Measurements from ENCODE around the gene MINK1. TPM values are rescaled to one million over a fixed set of nuclear protein-coding genes. Genes with fewer than 3 reads are reported as not detected.
A peak's percentile ranks its signal among the peaks of the same experiment; 100 is the strongest.

Gene MINK1
- total RNA-seq, 1 experiment from 2014 or later = 68.8 TPM

- Histone ChIP-seq H2AFZ (ENCODE audit: low read length) (no peak overlapping the region), H3K27ac (ENCODE audit: insufficient read length, low read depth, low read length) (peak overlapping the region; percentile 81), H2BK12ac (ENCODE audit: insufficient read length, low read depth, low read length) (no peak overlapping the region), H2AK5ac (ENCODE audit: insufficient read length, low read length) (no peak overlapping the region), H3K4me2 (ENCODE audit: insufficient read depth, insufficient read length, low read length) (peak overlapping the region; percentile 80), H2BK15ac (ENCODE audit: low read depth, low read length) (no peak overlapping the region), H4K8ac (replicated peaks; ENCODE audit: insufficient read length, low read depth, low read length) (no peak overlapping the region), H2BK120ac (ENCODE audit: low read depth, low read length, poor library complexity, severe bottlenecking) (no peak overlapping the region), H3K4ac (ENCODE audit: low read depth, low read length) (no peak overlapping the region), H3K18ac (ENCODE audit: insufficient read length, low read depth, low read length) (no peak overlapping the region), H3K14ac (ENCODE audit: insufficient read depth, low read length) (peak overlapping the region; percentile 91), H3K23ac (ENCODE audit: insufficient read length, low read depth, low read length) (no peak overlapping the region), H3K9ac (ENCODE audit: extremely low read depth, insufficient read length, low read length) (peak overlapping the region; percentile 71), H3K27me3 (ENCODE audit: insufficient read depth, low read length) (no peaks in the 10 kb centered on the region), H3K56ac (ENCODE audit: insufficient read length, low read depth, low read length) (no peak overlapping the region), H3K9me3 (ENCODE audit: control insufficient read depth, low read depth, low read length) (no peaks in the 10 kb centered on the region), H4K5ac (ENCODE audit: insufficient read length, low read depth, low read length) (no peak overlapping the region), H3T11ph (ENCODE audit: low read length) (no peak overlapping the region), H2BK20ac (ENCODE audit: low read depth, low read length, poor library complexity, severe bottlenecking) (no peak overlapping the region), H3K23me2 (ENCODE audit: insufficient read length, low read depth, low read length, poor library complexity, severe bottlenecking) (peaks cover 17% of the 10 kb centered on the region), H3K4me1 (ENCODE audit: insufficient read depth, low read length) (no peaks in the 10 kb centered on the region), H2BK5ac (ENCODE audit: insufficient read length, low read length) (no peak overlapping the region), H4K20me1 (ENCODE audit: control insufficient read depth, insufficient read depth, insufficient read length) (peaks cover 7% of the 10 kb centered on the region), H3K79me2 (ENCODE audit: insufficient read depth, low read length) (peaks cover 6% of the 10 kb centered on the region; the same call in 1 of the 2 replicates), H4K91ac (ENCODE audit: insufficient read length, low read depth, low read length) (no peak overlapping the region), H3K79me1 (ENCODE audit: insufficient read depth, low read depth, low read length, poor library complexity, severe bottlenecking) (peaks cover 5% of the 10 kb centered on the region)
- TF ChIP-seq CTCF (conservative IDR thresholded peaks at IDR 0.05) = no peak
- Mint-ChIP-seq H3K4me3 (peak overlapping the region; percentile 95 to 98), H3K27me3 (ENCODE audit: low read depth) (peaks cover 1% of the 10 kb centered on the region), H3K4me1 (peaks cover 25 to 35% of the 10 kb centered on the region in 2 experiments), H3K36me3 (ENCODE audit: insufficient read depth in 1 of 3, low read depth in 3 of 3) (peaks cover 27 to 65% (median 48%) of the 10 kb centered on the region in 3 experiments), H3K9me3 (no peaks in the 10 kb centered on the region; a peak in 1 of 5 replicates), H3K27ac (peak overlapping the region; percentile 91 to 100 (median 97))
- no CpG with 5 or more reads among the region's 19 CpGs for WGBS (ENCODE audit: extremely low coverage, insufficient read length, low lambda C conversion rate)
- peak; percentile 28 for DNase-seq
Measured at GRCh38 chr17:4938688-4939545, 105.8 kb downstream of the MINK1 start.
